Activated T-cell treated with anti-CD3 and anti-CD28 coated beads, Interleukin-2, amount 50 U/mL, for 24 hours (primary cell): Measurements from ENCODE around the gene MN1.
"Not testable (repeated sequence)": the region's sequence is repeated elsewhere in the genome, so short reads cannot be mapped to it uniquely, and the experiment has no call there.

Experiments used
- DNase-seq: peaks from one replicate; pipeline ENCODE4 v3.0.0-alpha.2; 2020
- H3K27ac Mint-ChIP-seq: 2 replicates; pipeline ENCODE4 v1.8.0; 2020; ENCODE audit warnings: mild to moderate bottlenecking, mixed read lengths
- H3K27me3 Mint-ChIP-seq: 2 replicates; pipeline ENCODE4 v1.8.0; 2020; ENCODE audit warnings: mixed read lengths
- H3K36me3 Mint-ChIP-seq: 2 replicates; pipeline ENCODE4 v1.8.0; 2020; ENCODE audit warnings: low read depth, mixed read lengths
- H3K4me1 Mint-ChIP-seq: 2 replicates; pipeline ENCODE4 v1.8.0; 2020; ENCODE audit warnings: low read depth, mixed read lengths
- H3K4me3 Mint-ChIP-seq: 2 replicates; pipeline ENCODE4 v1.8.0; 2020; ENCODE audit warnings: mild to moderate bottlenecking, moderate library complexity, mixed read lengths
- H3K9me3 Mint-ChIP-seq: 2 replicates; pipeline ENCODE4 v1.8.0; 2020; ENCODE audit warnings: mixed read lengths

The MN1 gene

GRCh38 chr22:27744078-27744477 lies 57.5 kb downstream of the MN1 start:
- H3K4me3 Mint-ChIP-seq, H3K27ac Mint-ChIP-seq, DNase-seq, H3K4me1 Mint-ChIP-seq, H3K36me3 Mint-ChIP-seq, H3K9me3 Mint-ChIP-seq: not testable (repeated sequence)
- H3K27me3 Mint-ChIP-seq = peaks cover 16% of the 10 kb centered on the region

GRCh38 chr22:27740202-27740748 lies 61.3 kb downstream of the MN1 start:
- H3K4me1 Mint-ChIP-seq = no peaks in the 10 kb centered on the region
- no peak overlapping the region for H3K27ac Mint-ChIP-seq
- no peaks in the 10 kb centered on the region for H3K36me3 Mint-ChIP-seq
- peaks cover 7% of the 10 kb centered on the region for H3K9me3 Mint-ChIP-seq
- peaks cover 4% of the 10 kb centered on the region for H3K27me3 Mint-ChIP-seq
- H3K4me3 Mint-ChIP-seq = no peak overlapping the region
- DNase-seq = no peak

GRCh38 chr22:27737521-27737920 lies 64.0 kb downstream of the MN1 start:
- peaks cover 7% of the 10 kb centered on the region for H3K9me3 Mint-ChIP-seq
- no peaks in the 10 kb centered on the region for H3K4me1 Mint-ChIP-seq
- DNase-seq = no peak
- H3K36me3 Mint-ChIP-seq = no peaks in the 10 kb centered on the region
- no peaks in the 10 kb centered on the region for H3K27me3 Mint-ChIP-seq
- no peak overlapping the region for H3K27ac Mint-ChIP-seq
- H3K4me3 Mint-ChIP-seq = no peak overlapping the region

GRCh38 chr22:27734066-27734465 lies 67.5 kb downstream of the MN1 start:
- Mint-ChIP-seq H3K27ac (no peak overlapping the region), H3K27me3 (peaks cover 3% of the 10 kb centered on the region), H3K36me3 (no peaks in the 10 kb centered on the region), H3K9me3 (peaks cover 7% of the 10 kb centered on the region), H3K4me3 (no peak overlapping the region), H3K4me1 (no peaks in the 10 kb centered on the region)
- no peak for DNase-seq

- H3K4me1 Mint-ChIP-seq = no peaks in the 10 kb centered on the region
- H3K27me3 Mint-ChIP-seq = peaks cover 3% of the 10 kb centered on the region
- H3K4me3 Mint-ChIP-seq = no peak overlapping the region
- peaks cover 5% of the 10 kb centered on the region for H3K9me3 Mint-ChIP-seq
- H3K36me3 Mint-ChIP-seq = no peaks in the 10 kb centered on the region
- no peak overlapping the region for H3K27ac Mint-ChIP-seq
- DNase-seq = no peak
Measured at GRCh38 chr22:27732841-27733240, 68.7 kb downstream of the MN1 start.

- H3K27ac Mint-ChIP-seq = no peak overlapping the region
- no peak for DNase-seq
- no peaks in the 10 kb centered on the region for H3K4me1 Mint-ChIP-seq
Measured at GRCh38 chr22:27732391-27732790, 69.2 kb downstream of the MN1 start.

GRCh38 chr22:27731621-27732020 lies 69.9 kb downstream of the MN1 start:
- no peaks in the 10 kb centered on the region for H3K36me3 Mint-ChIP-seq
- H3K4me1 Mint-ChIP-seq = no peaks in the 10 kb centered on the region
- no peak for DNase-seq
- no peaks in the 10 kb centered on the region for H3K9me3 Mint-ChIP-seq
- no peak overlapping the region for H3K27ac Mint-ChIP-seq
- peaks cover 10% of the 10 kb centered on the region for H3K27me3 Mint-ChIP-seq
- no peak overlapping the region for H3K4me3 Mint-ChIP-seq

More at GRCh38 chr22:27732391-27732790, 69.2 kb downstream of the MN1 start:
- Mint-ChIP-seq H3K4me3 (no peak overlapping the region), H3K9me3 (peaks cover under 1% of the 10 kb centered on the region), H3K36me3 (no peaks in the 10 kb centered on the region), H3K27me3 (peaks cover 7% of the 10 kb centered on the region)

GRCh38 chr22:27730641-27731433 lies 70.7 kb downstream of the MN1 start:
- Mint-ChIP-seq H3K27me3 (peaks cover 14% of the 10 kb centered on the region), H3K4me3 (no peak overlapping the region), H3K36me3 (no peaks in the 10 kb centered on the region), H3K4me1 (no peaks in the 10 kb centered on the region), H3K9me3 (no peaks in the 10 kb centered on the region), H3K27ac (no peak overlapping the region)
- no peak for DNase-seq

GRCh38 chr22:27729246-27729645 lies 72.3 kb downstream of the MN1 start:
- no peaks in the 10 kb centered on the region for H3K9me3 Mint-ChIP-seq
- no peaks in the 10 kb centered on the region for H3K4me1 Mint-ChIP-seq
- no peak for DNase-seq
- H3K27ac Mint-ChIP-seq = no peak overlapping the region
- H3K27me3 Mint-ChIP-seq = peaks cover 14% of the 10 kb centered on the region
- no peak overlapping the region for H3K4me3 Mint-ChIP-seq
- no peaks in the 10 kb centered on the region for H3K36me3 Mint-ChIP-seq

- DNase-seq = no peak
- Mint-ChIP-seq H3K4me1 (no peaks in the 10 kb centered on the region), H3K27ac (no peak overlapping the region), H3K9me3 (no peaks in the 10 kb centered on the region), H3K4me3 (no peak overlapping the region), H3K36me3 (no peaks in the 10 kb centered on the region), H3K27me3 (peaks cover 26% of the 10 kb centered on the region)
Measured at GRCh38 chr22:27727673-27728451, 73.7 kb downstream of the MN1 start.

GRCh38 chr22:27726686-27727449 lies 74.7 kb downstream of the MN1 start:
- no peak overlapping the region for H3K4me3 Mint-ChIP-seq
- H3K27me3 Mint-ChIP-seq = peaks cover 30% of the 10 kb centered on the region
- no peaks in the 10 kb centered on the region for H3K4me1 Mint-ChIP-seq
- H3K27ac Mint-ChIP-seq = no peak overlapping the region
- DNase-seq = no peak
- no peaks in the 10 kb centered on the region for H3K36me3 Mint-ChIP-seq
- H3K9me3 Mint-ChIP-seq = no peaks in the 10 kb centered on the region

GRCh38 chr22:27726331-27726685 lies 75.2 kb downstream of the MN1 start:
- Mint-ChIP-seq H3K9me3 (no peaks in the 10 kb centered on the region), H3K27me3 (peaks cover 30% of the 10 kb centered on the region), H3K4me1 (no peaks in the 10 kb centered on the region), H3K27ac (no peak overlapping the region), H3K4me3 (no peak overlapping the region), H3K36me3 (no peaks in the 10 kb centered on the region)
- DNase-seq = no peak

- no peak for DNase-seq
- Mint-ChIP-seq H3K9me3 (no peaks in the 10 kb centered on the region), H3K4me1 (no peaks in the 10 kb centered on the region), H3K27ac (no peak overlapping the region), H3K27me3 (peaks cover 30% of the 10 kb centered on the region), H3K4me3 (no peak overlapping the region), H3K36me3 (no peaks in the 10 kb centered on the region)
Measured at GRCh38 chr22:27725661-27726060, 75.9 kb downstream of the MN1 start.

- no peak for DNase-seq
- Mint-ChIP-seq H3K27me3 (peaks cover 27% of the 10 kb centered on the region), H3K4me3 (no peak overlapping the region), H3K9me3 (no peaks in the 10 kb centered on the region), H3K27ac (no peak overlapping the region), H3K4me1 (no peaks in the 10 kb centered on the region), H3K36me3 (no peaks in the 10 kb centered on the region)
Measured at GRCh38 chr22:27724709-27725108, 76.8 kb downstream of the MN1 start.
